MCF 10A (cell line): Measurements from ENCODE around the gene RNF225. TPM values are rescaled to one million over a fixed set of nuclear protein-coding genes. Genes with fewer than 3 reads are reported as not detected.

Source experiments
- BruUV-seq: library from RNA; stranded (reverse); fragments of 400-500 nt; replicated peaks from 2 replicates; lab custom pipeline; 2021; lab: Mats Ljungman, UMichigan
- CTCF ChIA-PET: fragments of 300-600 bp; sonication (Branson Sonifier 250); formaldehyde crosslinking; extraction: SDS; loops from one replicate; lab custom pipeline; 2021; ENCODE audit warnings: antibody characterized with exemption, inconsistent platforms; lab: Yijun Ruan, JAX
- POLR2A ChIA-PET: fragments of 300-600, 350-650 bp; sonication (Branson Sonifier 250); formaldehyde crosslinking; extraction: SDS; loops from one replicate; lab custom pipeline; 2020; ENCODE audit warnings: antibody characterized with exemption, inconsistent platforms; lab: Yijun Ruan, JAX
- DNase-seq: peaks from one replicate; pipeline ENCODE4 v3.0.0-alpha.2; 2018; ENCODE audit not compliant: unreplicated experiment
- H3K27ac Mint-ChIP-seq: one replicate; pipeline ENCODE4 v1.8.0; 2022; ENCODE audit warnings: mild to moderate bottlenecking, low read depth, mixed read lengths; ENCODE audit not compliant: unreplicated experiment
- H3K27me3 Mint-ChIP-seq: one replicate; pipeline ENCODE4 v1.8.0; 2022; ENCODE audit warnings: mixed read lengths; ENCODE audit not compliant: insufficient read depth, unreplicated experiment
- H3K36me3 Mint-ChIP-seq: one replicate; pipeline ENCODE4 v1.8.0; 2022; ENCODE audit warnings: mild to moderate bottlenecking, moderate library complexity, mixed read lengths; ENCODE audit not compliant: insufficient read depth, unreplicated experiment
- H3K4me1 Mint-ChIP-seq: one replicate; pipeline ENCODE4 v1.8.0; 2022; ENCODE audit warnings: mixed read lengths; ENCODE audit not compliant: insufficient read depth, unreplicated experiment
- H3K4me3 Mint-ChIP-seq: one replicate; pipeline ENCODE4 v1.8.0; 2022; ENCODE audit warnings: mild to moderate bottlenecking, moderate library complexity, mixed read lengths; ENCODE audit not compliant: unreplicated experiment
- H3K9me3 Mint-ChIP-seq: one replicate; pipeline ENCODE4 v1.8.0; 2022; ENCODE audit warnings: mixed read lengths; ENCODE audit not compliant: unreplicated experiment
- CTCF ChIP-seq: fragments of 200-600 bp; IDR thresholded peaks from one replicate; pipeline ENCODE4 v1.8.0; 2022; ENCODE audit warnings: antibody characterized with exemption, mild to moderate bottlenecking; ENCODE audit not compliant: unreplicated experiment
- intact Hi-C: fragments of 100-400 bp; cut with micrococcal nuclease; formaldehyde crosslinking; loops from 2 replicates; pipeline ENCODE4 v1.14.1; 2022
- total RNA-seq: library from RNA; stranded (reverse); gene quantifications from 2 replicates; pipeline ENCODE4 v1.2.3, GENCODE V29; 2022

RNF225 gene
- total RNA-seq, 1 experiment from 2014 or later: 0.63 TPM

DNA sequence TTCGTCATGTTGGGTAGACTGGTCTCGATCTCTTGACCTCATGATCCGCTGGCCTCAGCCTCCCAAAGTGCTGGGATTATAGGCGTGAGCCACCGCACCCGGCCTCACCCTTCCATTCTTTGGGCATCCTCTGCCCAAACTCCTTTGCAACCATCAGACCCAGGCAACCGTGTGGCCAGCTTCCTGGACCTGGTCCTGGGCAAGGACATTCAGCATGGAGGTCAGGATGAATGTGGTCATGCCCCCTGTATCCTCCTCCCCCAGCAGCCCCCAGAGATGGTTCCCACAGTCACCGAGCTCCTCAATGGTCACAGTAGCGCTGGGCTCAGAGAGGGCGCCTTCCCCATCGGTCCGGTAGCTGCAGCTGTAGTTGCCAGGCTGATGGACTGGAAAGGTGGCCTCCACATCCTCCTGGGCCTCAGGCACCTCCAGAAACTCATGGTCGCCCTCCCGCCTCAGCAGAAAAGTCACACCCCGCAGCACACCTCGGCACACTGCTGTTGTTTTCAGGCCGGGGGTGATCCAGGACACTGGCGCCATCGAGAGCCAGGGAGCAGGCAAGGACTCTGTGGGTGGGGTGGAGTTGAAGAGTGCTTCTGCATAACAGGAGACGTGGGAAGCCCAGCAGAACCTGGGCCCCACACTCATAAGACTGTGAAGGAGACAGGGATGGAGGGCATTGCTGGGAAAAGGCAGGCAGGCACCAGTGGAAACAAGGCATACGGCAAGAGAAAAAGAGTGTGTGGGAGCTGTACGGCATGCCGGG is 43.3 kb upstream of the RNF225 start:
- H3K36me3 Mint-ChIP-seq: peaks cover 17% of the 10 kb centered on the region
- DNase-seq: no peak
- ChIA-PET CTCF (interaction anchor here (0.6 kb wide), 1 partner anchor 66 kb away, joined by 4 read pairs; no protein-coding TSS in a partner anchor), POLR2A (interaction anchor here (0.6 kb wide), 1 partner anchor 22 kb away, joined by 4 read pairs; no protein-coding TSS in a partner anchor)
- H3K4me3 Mint-ChIP-seq: no peak overlapping the region
- no peak for TF ChIP-seq CTCF
- H3K4me1 Mint-ChIP-seq: peaks cover 5% of the 10 kb centered on the region
- H3K9me3 Mint-ChIP-seq: peaks cover 6% of the 10 kb centered on the region
- no peak overlapping the region for H3K27ac Mint-ChIP-seq
- no TSS peak for BruUV-seq
- no peaks in the 10 kb centered on the region for H3K27me3 Mint-ChIP-seq
- intact Hi-C loops: no loop called here

DNA sequence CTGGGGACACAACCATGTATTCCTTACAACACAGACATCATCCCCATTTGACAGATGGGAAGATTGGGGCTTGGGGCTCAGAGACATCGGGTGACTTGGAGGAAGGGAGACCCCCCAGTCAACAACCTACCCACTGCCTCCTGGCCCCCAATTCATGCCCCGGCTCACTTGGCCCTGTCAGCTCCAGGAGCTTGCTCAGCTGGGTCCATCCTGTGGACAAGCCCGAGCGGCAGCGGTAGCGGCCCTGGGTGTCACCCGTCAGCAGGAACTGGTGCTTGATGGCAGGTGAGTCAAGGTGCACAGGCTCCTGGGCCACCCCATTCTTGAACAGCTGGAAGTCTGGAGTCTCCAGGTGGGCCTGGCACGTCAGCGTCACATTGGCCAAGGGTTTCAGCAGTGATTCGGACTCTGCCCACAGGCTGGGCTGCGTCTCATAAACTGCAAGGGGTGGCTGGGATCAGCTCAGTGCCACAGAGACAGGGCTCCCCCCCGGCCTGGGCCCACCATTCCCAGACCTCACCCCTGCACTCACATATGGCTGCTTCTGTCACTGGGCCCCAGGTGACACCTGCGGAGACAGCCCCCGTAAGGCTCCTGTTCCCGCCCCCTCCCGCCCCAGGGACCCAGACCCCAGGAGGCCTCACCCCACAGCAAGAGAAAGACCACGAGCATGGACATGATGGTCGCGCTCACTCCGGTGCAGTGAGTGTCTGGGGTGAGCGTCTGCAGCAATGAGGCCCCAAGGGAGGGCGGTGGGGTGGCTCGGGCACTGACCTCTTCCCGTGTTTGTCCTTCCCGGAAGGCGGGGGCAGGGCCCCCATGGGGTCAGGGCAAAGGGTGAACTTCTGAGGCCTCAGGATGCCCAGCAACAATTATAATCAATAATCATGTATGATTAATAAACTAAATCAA is 42.4 kb upstream of the RNF225 start, which contains the start of gene A1BG:
Gene A1BG, minus strand, starts transcription at position 733 of the 912 bp plus-strand sequence. Its CDS starts 55 bp downstream, at position 678.
- no peak for DNase-seq
- Mint-ChIP-seq H3K4me1 (peaks cover 5% of the 10 kb centered on the region), H3K4me3 (no peak within 1 kb of the TSS), H3K36me3 (peaks cover 17% of the 10 kb centered on the region), H3K9me3 (peaks cover 6% of the 10 kb centered on the region), H3K27ac (no peak within 1 kb of the TSS), H3K27me3 (no peaks in the 10 kb centered on the region)
- no peak for TF ChIP-seq CTCF
- POLR2A ChIA-PET: interaction anchor here (0.6 to 1.3 kb wide), 2 partner anchors 9 to 23 kb away, joined by 4 read pairs; partner anchors contain the start of gene ZNF497
- intact Hi-C loops: no loop called here
- no TSS peak for BruUV-seq
- CTCF ChIA-PET: interaction anchor here (0.6 kb wide), 1 partner anchor 65 kb away, joined by 4 read pairs; no protein-coding TSS in a partner anchor

DNA sequence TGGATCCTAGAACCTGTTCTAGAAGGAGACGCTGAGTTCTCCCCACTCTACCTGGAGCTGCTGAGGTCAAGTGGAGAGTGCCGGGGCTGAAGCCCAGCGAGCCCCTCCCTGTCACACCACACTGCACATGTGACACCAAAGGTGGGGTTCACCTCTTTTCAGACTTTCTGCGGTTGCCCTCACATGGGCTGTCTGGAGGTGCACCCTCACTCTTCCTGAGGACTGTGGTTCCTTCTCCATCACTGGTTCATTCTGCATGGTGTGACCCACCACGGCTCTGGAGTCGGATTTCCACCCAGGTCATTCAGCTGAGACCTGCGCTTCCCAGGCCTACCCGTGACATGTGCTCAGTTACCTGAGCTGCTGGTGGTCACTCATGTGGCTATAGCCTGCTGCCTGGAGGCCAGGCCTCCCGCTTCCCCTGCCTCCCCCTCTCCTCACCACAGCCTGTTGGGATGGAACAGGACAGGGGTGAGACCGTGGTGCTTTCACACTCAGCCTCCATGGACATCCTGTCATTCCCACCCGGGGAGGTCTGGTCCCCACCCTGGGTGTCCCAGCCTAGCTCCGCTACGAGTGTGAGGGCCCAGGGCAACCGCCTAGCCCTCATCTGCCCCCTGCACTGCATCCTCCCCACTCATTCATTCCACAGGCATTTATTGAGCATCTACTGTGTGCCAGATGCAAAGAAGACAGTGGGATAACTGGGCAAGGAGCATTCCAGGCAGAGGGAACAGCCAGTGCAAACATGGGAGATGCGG is 41.6 kb upstream of the RNF225 start:
- POLR2A ChIA-PET: interaction anchor here (1.3 kb wide), 1 partner anchor 9 kb away, joined by 4 read pairs; the partner anchor contains the start of gene ZNF497
- CTCF ChIA-PET: interaction anchor here (0.6 kb wide), 1 partner anchor 1145 kb away, joined by 3 read pairs; no protein-coding TSS in a partner anchor
- intact Hi-C loops: no loop called here
- BruUV-seq: no TSS peak
- Mint-ChIP-seq H3K4me3 (no peak overlapping the region), H3K9me3 (peaks cover 6% of the 10 kb centered on the region), H3K27me3 (no peaks in the 10 kb centered on the region), H3K4me1 (peaks cover 5% of the 10 kb centered on the region), H3K36me3 (peaks cover 17% of the 10 kb centered on the region), H3K27ac (no peak overlapping the region)
- TF ChIP-seq CTCF: no peak
- DNase-seq: no peak
